HG03045 (cell line): Measurements from ENCODE around the gene TBL1X.
A peak's percentile ranks its signal among the peaks of the same experiment; 100 is the strongest.
"Not testable (repeated sequence)": the region's sequence is repeated elsewhere in the genome, so short reads cannot be mapped to it uniquely, and the experiment has no call there.

Experiments
- ATAC-seq: cut with Tn5 transposase; IDR thresholded peaks from one replicate; pipeline ENCODE4 v1.9.1; 2021; ENCODE audit warnings: mild to moderate bottlenecking, moderate library complexity; ENCODE audit not compliant: unreplicated experiment

The TBL1X gene

DNA sequence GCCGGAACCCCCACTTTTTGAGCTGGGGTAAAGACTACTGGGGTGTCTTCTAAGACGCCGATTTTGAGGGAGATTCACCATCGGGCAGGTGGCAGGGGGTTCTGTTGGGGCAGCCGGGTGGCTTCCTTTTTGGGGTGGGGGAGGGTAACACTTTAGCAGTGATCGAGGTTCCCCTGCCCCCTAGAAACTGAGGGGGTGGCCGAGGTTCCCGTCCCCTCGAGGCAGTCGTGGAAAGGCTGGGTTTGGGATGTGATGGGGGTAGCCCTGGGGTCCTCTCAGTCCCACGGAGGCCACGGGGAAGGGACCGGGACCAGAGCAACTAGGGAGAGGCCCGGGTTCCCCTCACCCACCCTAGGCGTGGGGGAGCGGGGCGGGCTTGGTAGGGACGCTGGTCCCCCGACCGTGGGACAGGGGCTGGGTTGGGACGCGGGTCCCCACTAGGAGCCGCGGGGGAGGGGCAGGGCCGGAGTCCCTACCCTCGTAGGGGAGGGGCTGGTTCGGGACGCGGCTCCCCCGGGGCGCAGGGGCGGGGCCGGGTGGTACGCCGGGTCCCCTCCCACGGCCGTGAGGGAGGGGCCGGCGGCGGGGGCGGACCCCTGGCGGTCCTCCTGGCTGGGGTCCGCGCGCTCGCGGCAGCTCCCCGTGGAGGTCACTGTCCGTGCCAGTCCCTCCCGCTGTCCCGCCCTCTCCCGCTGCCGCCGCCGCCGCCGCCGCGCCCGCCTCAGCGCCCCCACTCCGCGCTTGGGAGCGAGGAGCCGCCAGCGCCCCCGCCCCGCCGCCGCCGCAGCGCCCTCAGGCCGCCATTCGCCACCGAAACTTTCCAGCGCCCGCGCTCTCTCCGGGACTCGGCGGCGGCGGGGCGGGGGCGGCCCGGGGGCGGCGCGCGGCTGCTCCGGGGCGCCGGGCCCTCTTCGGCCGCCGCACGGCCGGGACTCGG lies at the start of gene TBL1X:
Gene TBL1X, plus strand, starts transcription at position 624 of the 937 bp plus-strand sequence. CDS start 188,529 bp downstream, outside the sequence.
- peak; percentile 43 for ATAC-seq

GRCh38 chrX:9416562-9417348 lies 48.1 kb upstream of the TBL1X start:
- ATAC-seq = no peak

GRCh38 chrX:9418262-9418661 lies 46.6 kb upstream of the TBL1X start:
- no peak for ATAC-seq

- ATAC-seq = no peak
Measured at GRCh38 chrX:9420275-9421265, 44.3 kb upstream of the TBL1X start.

DNA sequence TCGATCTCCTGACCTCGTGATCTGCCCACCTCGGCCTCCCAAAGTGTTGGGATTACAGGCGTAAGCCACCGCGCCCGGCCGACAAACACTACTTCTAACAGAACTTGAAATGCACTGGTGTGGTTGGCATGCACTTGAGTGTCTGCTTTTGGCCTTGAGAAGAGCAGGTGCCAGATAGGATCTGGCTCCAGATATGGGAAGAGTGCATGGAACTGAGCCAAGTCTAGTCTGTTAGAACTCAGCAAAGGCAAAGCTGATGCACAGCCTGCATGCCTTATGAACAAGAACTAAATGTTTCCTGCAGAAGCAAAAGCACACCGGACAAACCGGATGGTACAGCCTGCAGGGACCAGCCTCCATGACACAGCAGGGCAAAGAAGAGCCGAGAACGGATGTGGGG lies 35.1 kb upstream of the TBL1X start:
- no peak for ATAC-seq

- ATAC-seq = no peak
Measured at GRCh38 chrX:9430346-9430921, 34.4 kb upstream of the TBL1X start.

DNA sequence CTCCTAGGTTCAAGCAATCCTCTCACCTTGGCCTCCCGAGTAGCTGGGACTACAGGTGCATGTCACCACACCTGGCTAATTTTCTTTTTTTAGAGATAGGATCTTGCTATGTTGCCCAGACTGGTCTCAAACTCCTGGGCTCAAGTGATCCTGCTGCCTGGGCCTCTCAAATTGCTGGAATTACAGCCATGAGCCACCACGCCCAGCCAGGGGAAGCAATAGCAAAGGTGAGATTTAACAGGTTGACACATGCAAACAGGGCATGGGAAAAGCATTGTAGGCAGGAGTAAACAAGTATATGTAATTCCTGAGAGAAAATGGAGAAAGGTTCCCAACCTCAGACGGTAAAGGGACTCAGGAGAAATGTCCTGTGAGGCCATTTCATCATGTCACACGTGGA lies 33.6 kb upstream of the TBL1X start:
- no peak for ATAC-seq

GRCh38 chrX:9433596-9433995 lies 31.3 kb upstream of the TBL1X start:
- no peak for ATAC-seq

DNA sequence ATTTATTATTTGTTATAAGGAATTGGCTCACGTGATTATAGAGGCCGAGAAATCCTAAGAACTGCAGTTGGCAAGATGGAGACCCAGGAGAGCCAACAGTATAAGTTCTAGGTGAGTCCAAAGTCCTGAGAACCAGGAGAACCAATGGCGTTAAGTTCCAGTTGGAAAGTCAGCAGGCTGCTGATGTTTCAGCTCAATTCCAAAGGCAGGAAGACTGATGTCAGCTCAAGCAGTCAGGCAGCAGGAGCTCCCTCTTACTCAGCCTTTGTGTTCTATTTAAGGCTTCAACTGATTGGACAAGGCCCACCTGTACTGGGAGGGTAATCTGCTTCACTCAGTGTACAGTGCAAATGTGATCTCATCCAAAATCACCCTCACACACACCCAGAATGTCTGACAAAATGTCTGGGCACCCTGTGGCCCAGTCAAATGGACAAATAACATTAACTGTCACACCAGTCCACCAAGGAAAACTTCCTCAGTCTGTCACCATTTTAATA lies 30.8 kb upstream of the TBL1X start:
- ATAC-seq = no peak

DNA sequence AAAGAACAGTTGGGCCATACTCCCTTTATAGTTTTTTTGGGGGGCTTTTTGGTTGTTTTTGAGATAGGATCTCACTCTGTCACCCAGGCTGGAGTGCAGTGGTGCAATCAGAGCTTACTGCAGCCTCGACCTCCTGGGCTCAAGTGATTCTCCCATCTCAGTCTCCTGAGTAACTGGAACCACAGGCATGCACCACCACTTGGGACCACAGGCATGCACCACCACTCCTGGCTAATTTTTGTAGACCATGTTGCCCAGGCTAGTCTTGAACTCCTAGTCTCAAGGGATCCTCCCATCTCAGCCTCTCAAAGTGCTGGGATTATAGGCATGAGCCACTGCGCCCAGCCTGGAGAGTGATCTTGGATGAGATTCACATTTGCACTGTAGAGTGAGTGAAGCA lies 29.8 kb upstream of the TBL1X start:
- not testable (repeated sequence) for ATAC-seq

DNA sequence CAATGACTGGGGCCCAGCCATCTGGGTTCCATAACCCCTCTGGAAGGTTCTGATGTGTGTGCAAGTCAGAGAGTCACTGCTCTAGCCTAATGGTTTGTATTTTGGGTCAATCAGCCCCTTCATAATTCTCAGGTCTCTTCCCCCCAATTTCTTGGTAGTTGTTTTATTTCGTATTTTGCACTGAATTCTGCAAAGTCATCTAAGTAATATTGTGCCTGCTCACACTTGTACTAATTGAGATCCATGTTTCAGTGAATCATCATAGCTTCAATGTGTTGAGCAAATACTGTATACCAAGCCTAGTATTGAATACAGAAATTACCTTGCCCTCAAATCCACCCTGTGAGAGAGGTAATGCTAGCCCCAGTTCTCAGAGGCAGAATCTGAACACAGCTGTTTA lies 28.0 kb upstream of the TBL1X start:
- no peak for ATAC-seq

GRCh38 chrX:9438933-9439494 lies 25.8 kb upstream of the TBL1X start:
- no peak for ATAC-seq

GRCh38 chrX:9440116-9440844 lies 24.6 kb upstream of the TBL1X start:
- ATAC-seq = no peak

GRCh38 chrX:9442056-9442455 lies 22.8 kb upstream of the TBL1X start:
- no peak for ATAC-seq

DNA sequence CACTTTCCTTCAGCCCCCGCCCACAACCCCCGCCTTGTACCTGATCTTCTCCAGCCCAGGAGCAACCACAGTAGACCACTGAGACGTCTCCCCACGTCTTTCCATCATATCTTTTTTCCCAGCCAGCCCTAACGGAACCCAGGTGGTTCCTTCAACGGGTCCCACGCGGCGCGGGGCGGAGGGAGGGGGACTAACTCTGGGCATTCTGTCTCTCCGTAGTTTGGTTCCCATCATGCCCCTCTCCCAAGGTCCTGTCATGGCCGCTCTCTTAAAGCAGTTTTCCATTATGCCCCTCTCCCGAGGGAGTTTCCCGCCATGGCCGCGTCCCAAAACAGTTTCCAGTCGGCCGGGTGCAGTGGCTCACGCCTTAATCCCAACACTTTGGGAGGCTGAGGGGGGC lies 21.5 kb upstream of the TBL1X start:
- no peak for ATAC-seq

- ATAC-seq = no peak
Measured at GRCh38 chrX:9447906-9448305, 17.0 kb upstream of the TBL1X start.

DNA sequence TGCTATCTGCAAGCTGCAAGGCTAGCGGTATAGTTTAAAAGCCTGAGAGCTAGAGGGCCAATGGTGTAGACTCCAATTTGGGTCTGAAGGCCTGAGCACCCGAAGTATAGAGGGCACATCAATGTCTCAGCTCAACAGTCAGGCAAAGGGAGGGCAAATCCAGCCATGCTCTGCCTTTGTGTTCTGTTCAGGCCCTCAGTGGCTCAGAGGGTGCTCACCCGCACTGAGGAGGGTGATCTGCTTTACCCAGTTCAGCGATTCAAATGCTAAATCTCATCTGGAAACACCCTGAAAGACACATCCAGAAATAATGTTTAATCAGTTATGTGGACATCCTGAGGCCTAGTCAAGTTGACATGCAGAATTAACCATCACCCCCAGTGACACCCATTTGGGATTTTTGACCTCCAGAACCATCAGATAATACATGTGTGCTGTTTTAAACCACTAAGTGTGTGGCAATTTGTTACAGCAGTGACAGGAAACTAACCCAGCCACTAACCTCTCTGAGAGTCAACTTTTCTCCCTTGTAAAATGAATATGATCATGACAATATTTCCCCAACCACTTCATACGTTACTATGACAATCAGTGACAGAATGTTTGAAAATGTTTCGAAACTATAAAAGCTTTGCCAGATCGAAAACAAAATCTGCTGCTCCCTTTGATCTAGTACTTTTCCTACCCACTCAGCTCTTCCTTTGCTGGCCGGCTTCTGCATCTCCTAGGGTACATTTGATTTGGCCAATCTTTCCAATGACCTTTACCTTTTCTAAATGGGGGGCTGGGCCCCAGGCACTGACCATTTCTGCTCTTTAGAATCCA lies 8.4 kb upstream of the TBL1X start:
- ATAC-seq = no peak

DNA sequence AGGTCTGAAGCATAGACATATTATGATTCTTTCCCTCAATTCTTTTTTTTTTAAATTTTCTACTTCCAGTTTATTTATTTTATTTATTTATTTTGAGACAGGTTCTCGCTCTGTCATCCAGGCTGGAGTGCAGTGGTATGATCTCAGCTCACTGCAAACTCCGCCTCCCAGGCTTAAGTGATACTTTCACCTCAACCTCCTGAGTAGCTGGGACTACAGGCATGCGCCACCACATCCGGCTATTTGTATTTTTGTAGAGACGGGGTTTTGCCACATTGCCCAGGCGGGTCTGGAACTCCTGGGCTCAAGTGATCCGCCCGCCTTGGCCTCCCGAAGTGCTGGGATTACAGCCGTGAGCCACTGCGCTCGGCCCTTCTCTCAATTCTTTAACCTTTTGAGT lies 6.8 kb upstream of the TBL1X start:
- ATAC-seq = not testable (repeated sequence)
